ENCODE measurements around the gene PLPPR3. TPM values are rescaled to one million over a fixed set of nuclear protein-coding genes. Genes with fewer than 3 reads are reported as not detected.

Gene PLPPR3
- total RNA-seq, 1 experiment from 2014 or later: 57.9 TPM

DNA sequence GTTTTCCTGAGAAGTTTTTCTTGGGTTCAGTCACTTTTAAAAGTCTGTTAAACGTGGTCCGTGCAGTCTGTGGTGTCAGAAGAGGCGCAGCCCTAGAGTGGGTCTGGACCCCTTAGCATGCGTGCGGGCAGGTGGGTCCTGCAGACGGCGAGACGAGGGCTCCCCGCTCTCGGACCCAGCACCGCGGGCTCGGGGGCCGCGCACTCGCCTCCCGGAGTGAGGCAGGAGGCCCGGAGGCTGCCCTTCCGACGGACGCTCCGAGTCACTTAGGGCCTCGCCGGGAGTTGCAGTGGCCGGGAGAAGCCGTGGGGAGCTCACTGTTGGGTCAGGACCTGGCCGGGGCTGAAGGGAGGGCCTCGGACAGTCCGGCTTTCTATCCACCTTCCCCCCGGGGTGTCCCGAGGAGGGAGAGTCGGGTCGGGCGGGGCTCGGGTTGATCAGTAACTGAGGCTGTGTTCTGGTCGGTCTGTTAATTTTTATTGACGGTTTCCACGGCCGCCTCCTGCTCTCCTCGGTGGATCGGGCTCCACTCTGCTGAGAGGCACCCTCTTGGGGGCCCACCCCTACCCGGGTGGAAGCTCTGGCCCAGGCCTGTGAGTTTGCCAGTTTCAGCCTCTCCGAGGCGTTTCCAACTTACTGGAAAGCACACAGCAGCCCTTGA, 23.2 kb downstream of the PLPPR3 start:
- H2BK120ac ChIP-seq (ENCODE audit: low read depth, low read length, poor library complexity, severe bottlenecking): no peak overlapping the region
- H3K4me2 ChIP-seq (ENCODE audit: insufficient read depth, insufficient read length, low read length): peak overlapping the region; percentile 89
- Mint-ChIP-seq H3K27me3 (ENCODE audit: low read depth) (no peaks in the 10 kb centered on the region), H3K27ac (peak overlapping the region; percentile 94 to 98 (median 95)), H3K9me3 (no peaks in the 10 kb centered on the region; a peak in 1 of 5 replicates), H3K4me3 (peak overlapping the region; percentile 91 to 93), H3K36me3 (ENCODE audit: insufficient read depth in 1 of 3, low read depth in 3 of 3) (peaks cover 34 to 48% (median 48%) of the 10 kb centered on the region in 3 experiments; a peak in 6 of 7 replicates), H3K4me1 (peaks cover 25 to 39% of the 10 kb centered on the region in 2 experiments)
- peak overlapping the region; percentile 77 for H3K14ac ChIP-seq (ENCODE audit: insufficient read depth, low read length)
- no peak overlapping the region for H2BK20ac ChIP-seq (ENCODE audit: low read depth, low read length, poor library complexity, severe bottlenecking)
- no peak overlapping the region for H2BK12ac ChIP-seq (ENCODE audit: insufficient read length, low read depth, low read length)
- peaks cover 6% of the 10 kb centered on the region for H3K79me1 ChIP-seq (ENCODE audit: insufficient read depth, low read depth, low read length, poor library complexity, severe bottlenecking)
- H2AK5ac ChIP-seq (ENCODE audit: insufficient read length, low read length): no peak overlapping the region
- peaks cover 4% of the 10 kb centered on the region for H4K20me1 ChIP-seq (ENCODE audit: control insufficient read depth, insufficient read depth, insufficient read length)
- no peak overlapping the region for H3T11ph ChIP-seq (ENCODE audit: low read length)
- H3K9ac ChIP-seq (ENCODE audit: extremely low read depth, insufficient read length, low read length): peak overlapping the region; percentile 95
- peaks cover 9% of the 10 kb centered on the region for H3K23me2 ChIP-seq (ENCODE audit: insufficient read length, low read depth, low read length, poor library complexity, severe bottlenecking)
- no peak overlapping the region for H4K8ac ChIP-seq (replicated peaks; ENCODE audit: insufficient read length, low read depth, low read length)
- no peak overlapping the region for H4K91ac ChIP-seq (ENCODE audit: insufficient read length, low read depth, low read length)
- H3K27ac ChIP-seq (ENCODE audit: insufficient read length, low read depth, low read length): no peak overlapping the region
- peaks cover 53% of the 10 kb centered on the region for H3K79me2 ChIP-seq (ENCODE audit: insufficient read depth, low read length)
- no peak overlapping the region for H3K4ac ChIP-seq (ENCODE audit: low read depth, low read length)
- H2BK5ac ChIP-seq (ENCODE audit: insufficient read length, low read length): no peak overlapping the region
- no peaks in the 10 kb centered on the region for H3K27me3 ChIP-seq (ENCODE audit: insufficient read depth, low read length)
- H3K9me3 ChIP-seq (ENCODE audit: control insufficient read depth, low read depth, low read length): no peaks in the 10 kb centered on the region
- TF ChIP-seq, protein P1, sequence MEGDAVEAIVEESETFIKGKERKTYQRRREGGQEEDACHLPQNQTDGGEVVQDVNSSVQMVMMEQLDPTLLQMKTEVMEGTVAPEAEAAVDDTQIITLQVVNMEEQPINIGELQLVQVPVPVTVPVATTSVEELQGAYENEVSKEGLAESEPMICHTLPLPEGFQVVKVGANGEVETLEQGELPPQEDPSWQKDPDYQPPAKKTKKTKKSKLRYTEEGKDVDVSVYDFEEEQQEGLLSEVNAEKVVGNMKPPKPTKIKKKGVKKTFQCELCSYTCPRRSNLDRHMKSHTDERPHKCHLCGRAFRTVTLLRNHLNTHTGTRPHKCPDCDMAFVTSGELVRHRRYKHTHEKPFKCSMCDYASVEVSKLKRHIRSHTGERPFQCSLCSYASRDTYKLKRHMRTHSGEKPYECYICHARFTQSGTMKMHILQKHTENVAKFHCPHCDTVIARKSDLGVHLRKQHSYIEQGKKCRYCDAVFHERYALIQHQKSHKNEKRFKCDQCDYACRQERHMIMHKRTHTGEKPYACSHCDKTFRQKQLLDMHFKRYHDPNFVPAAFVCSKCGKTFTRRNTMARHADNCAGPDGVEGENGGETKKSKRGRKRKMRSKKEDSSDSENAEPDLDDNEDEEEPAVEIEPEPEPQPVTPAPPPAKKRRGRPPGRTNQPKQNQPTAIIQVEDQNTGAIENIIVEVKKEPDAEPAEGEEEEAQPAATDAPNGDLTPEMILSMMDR (conservative IDR thresholded peaks at IDR 0.05): no peak
- no peak overlapping the region for H2BK15ac ChIP-seq (ENCODE audit: low read depth, low read length)
- H3K18ac ChIP-seq (ENCODE audit: insufficient read length, low read depth, low read length): peak overlapping the region; percentile 31
- H2AFZ ChIP-seq (ENCODE audit: low read length): no peak overlapping the region
- H4K5ac ChIP-seq (ENCODE audit: insufficient read length, low read depth, low read length): no peak overlapping the region
- no CpG with 5 or more reads among the region's 44 CpGs for WGBS (ENCODE audit: extremely low coverage, insufficient read length, low lambda C conversion rate)
- H3K56ac ChIP-seq (ENCODE audit: insufficient read length, low read depth, low read length): no peak overlapping the region
- H3K4me1 ChIP-seq (ENCODE audit: insufficient read depth, low read length): no peaks in the 10 kb centered on the region; the same call in 1 of the 2 replicates
- H3K23ac ChIP-seq (ENCODE audit: insufficient read length, low read depth, low read length): no peak overlapping the region
- no peak for DNase-seq

All from H9 (cell line).